ENCODE data around the gene LPP.

DNA sequence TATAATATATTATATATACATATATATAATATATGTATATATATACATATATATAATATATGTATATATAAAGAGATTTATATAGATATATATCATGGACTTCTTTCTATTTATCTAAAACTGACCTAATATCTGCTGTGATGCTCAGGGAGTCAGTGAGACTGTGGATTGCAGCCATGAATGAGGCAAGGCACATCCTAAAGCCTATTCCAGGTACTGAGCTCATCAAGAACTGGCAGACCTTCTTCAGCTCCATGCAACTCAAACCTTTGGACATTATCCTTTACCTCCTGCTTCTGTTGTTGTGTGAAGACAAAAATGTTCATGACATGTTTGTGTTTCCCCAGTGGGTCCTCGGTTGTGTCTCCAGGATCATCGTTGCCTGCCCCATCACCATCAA lies 7.7 kb upstream of the LPP start:
- no peak for TF ChIP-seq EZH2 (IDR thresholded peaks at IDR 0.05; ENCODE audit: borderline replicate concordance, low read depth, low read length, severe bottlenecking)
- TF ChIP-seq, protein P1, sequence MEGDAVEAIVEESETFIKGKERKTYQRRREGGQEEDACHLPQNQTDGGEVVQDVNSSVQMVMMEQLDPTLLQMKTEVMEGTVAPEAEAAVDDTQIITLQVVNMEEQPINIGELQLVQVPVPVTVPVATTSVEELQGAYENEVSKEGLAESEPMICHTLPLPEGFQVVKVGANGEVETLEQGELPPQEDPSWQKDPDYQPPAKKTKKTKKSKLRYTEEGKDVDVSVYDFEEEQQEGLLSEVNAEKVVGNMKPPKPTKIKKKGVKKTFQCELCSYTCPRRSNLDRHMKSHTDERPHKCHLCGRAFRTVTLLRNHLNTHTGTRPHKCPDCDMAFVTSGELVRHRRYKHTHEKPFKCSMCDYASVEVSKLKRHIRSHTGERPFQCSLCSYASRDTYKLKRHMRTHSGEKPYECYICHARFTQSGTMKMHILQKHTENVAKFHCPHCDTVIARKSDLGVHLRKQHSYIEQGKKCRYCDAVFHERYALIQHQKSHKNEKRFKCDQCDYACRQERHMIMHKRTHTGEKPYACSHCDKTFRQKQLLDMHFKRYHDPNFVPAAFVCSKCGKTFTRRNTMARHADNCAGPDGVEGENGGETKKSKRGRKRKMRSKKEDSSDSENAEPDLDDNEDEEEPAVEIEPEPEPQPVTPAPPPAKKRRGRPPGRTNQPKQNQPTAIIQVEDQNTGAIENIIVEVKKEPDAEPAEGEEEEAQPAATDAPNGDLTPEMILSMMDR (IDR thresholded peaks at IDR 0.05; ENCODE audit: borderline replicate concordance, extremely low read depth, low read length, poor library complexity, severe bottlenecking), result no peak

All from DND-41 (cell line).